MV-4-11 (cell line): ENCODE data around the gene GLYATL2.

Experiments used
- DNase-seq: peaks from one replicate; lab custom pipeline; 2025; lab: John Stamatoyannopoulos, UW

Gene GLYATL2

DNA sequence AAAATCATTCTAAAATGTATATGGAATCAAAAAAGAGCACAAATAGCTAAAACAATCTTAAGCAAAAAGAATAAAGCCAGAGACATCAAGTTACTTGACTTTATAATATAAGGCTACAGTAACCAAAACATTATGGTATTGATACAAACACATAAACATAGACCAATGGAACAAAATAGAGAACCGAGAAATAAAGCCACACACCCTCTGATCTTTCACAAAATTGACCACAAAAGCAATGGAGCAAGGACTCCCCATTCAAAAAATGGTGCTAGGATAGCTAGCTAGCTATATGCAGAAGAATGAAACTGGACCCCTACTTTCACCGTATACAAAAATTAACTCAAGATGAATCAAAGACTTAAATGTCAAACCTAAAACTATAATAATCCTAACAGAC is 43.2 kb downstream of the GLYATL2 start:
- peak; percentile 12 for DNase-seq

DNA sequence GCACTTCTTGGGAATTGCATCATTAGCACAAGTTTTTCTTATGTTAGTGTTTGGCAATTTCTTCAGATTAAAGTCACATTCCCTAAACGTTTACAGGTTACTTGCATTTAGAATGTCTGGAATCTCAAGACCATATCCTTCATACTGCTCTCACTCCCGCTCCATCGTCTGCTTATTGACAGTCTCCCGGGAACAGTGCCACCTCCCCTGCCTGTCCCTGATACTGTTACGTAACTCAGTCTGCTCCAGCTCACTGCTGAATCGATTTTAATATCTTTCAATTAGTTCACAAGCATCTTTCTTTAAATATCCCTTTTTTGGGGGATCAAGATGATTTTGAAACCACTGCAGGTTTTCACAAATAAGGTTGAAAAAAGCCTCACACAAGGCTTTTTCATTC is 48.2 kb downstream of the GLYATL2 start:
- DNase-seq = no peak

DNA sequence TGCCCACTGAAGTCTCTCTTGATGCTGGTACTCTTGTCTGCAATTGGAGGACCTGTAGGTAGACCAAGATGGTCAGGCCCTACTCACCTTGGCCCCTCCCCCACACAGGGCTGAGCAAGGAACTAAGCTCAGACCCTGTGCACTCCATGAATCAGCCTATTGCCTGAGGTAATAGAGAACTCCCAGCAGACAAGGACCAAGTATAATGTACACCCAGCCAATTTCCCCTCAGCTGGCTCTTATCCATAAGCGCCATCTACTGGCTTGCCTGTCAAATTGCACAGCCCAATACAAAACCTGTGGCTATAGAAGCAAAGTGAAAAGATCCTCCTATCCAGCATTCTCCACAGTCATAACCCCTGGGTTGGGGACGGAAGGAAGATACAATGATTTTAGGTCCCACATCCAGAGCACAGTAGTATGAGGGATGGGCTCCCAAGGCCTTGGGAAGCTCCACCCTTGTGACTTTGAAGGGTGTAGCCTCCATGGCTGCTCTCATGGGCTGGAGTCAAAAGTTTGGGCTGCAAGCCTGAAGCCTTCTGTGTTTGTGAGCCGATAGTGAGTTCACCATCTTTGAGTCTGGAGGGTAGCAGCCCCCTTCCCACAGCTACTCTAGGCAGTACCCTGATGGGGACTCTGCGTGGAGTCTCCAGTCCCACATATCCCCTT is 56.0 kb downstream of the GLYATL2 start:
- peak; percentile 69 for DNase-seq

DNA sequence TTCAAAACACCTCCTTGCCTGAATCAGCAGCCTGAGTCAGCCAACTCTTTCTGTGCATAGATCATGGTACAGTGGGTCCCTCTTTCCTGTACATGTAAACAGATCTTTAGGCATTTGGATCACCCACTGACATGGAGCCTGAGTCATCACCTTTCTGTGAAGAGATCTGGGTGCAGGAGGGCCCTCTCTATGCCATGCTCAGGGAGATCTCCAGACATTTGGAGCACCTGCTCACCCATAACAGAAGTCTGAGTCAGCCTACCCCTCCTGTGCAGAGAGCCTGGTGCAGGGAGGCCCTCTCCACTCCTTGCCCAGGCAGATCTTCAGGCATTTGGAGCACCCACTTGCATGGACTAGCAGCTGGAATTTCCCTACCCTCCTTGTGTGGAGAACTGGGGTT is 56.6 kb downstream of the GLYATL2 start:
- no peak for DNase-seq

DNA sequence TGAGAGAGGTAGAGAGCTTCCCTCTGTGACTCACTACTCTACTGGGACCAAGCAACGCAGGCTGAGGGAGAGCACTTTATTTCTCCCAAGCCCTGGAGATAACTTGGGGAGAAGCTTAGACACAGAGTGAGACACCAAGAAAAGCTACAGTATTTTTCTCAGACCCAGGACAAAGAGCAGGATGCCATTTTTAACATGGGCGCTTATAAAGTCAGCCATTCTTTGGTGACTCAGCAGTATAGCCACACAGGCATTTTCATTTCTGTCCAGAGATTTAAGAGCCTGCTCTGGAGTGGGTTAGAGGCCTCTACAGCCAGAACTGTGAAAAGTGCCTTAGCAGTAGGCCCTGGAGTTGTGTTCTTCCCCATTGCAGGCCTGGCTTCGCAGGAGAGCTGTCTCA is 57.8 kb downstream of the GLYATL2 start:
- DNase-seq = no peak

DNA sequence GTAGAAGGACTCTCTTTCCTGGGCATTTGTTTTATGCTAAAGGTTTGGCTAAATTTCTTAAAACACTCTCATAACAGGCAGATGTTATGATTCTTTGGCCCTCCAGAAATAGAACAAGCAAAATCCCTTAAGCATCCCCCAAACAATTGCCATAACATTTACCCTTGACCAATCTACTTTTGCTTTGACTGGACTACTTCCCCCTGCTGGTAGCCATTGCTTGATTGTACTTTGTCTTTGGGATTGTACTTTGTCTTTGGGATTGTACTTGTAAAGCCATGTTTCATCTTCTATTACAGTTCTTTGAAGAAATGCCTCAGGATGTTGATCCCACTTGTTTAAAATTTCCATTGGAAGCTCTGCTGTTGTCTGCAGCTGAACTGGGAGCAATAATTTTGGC is 59.5 kb downstream of the GLYATL2 start:
- DNase-seq = no peak
